Measurements from ENCODE around the gene EEFSEC. TPM values are rescaled to one million over a fixed set of nuclear protein-coding genes. Genes with fewer than 3 reads are reported as not detected.

Gene EEFSEC
- total and polyA plus RNA-seq, 2 of the 8 experiments (the other 6 are each of a cell fraction or from before 2014, with no cell fraction given): 13.1 to 19.8 TPM

GRCh38 chr3:128416578-128417211 is 263.4 kb downstream of the EEFSEC start:
- no peak overlapping the region for H3K4ac ChIP-seq (replicated peaks; ENCODE audit: insufficient read length, low read depth, low read length)
- no peak overlapping the region for H3K27ac ChIP-seq (ENCODE audit: low read depth, low read length)
- no peak overlapping the region for H2BK15ac ChIP-seq (ENCODE audit: low read length)
- H3K79me2 ChIP-seq (ENCODE audit: control insufficient read depth in 1 of 2, insufficient read depth in 2 of 2, low read length in 2 of 2): no peaks in the 10 kb centered on the region
- H4K5ac ChIP-seq (ENCODE audit: insufficient read length, low read depth, low read length): no peak overlapping the region
- H3K18ac ChIP-seq (ENCODE audit: extremely low read depth, low read length): no peak overlapping the region
- H2AK5ac ChIP-seq (ENCODE audit: low read depth, low read length): no peak overlapping the region
- H3K23ac ChIP-seq (ENCODE audit: insufficient read length): no peak overlapping the region
- H3K4me3 ChIP-seq (ENCODE audit: extremely low read depth in 1 of 4, insufficient read depth in 2 of 4, low read depth in 3 of 4, low read length in 4 of 4): no peak overlapping the region
- no peak overlapping the region for H4K91ac ChIP-seq (replicated peaks; ENCODE audit: insufficient read length, low read length)
- H3K23me2 ChIP-seq (ENCODE audit: low read depth, low read length): peaks cover 2% of the 10 kb centered on the region; the same call in 1 of the 2 replicates
- H3K9me3 ChIP-seq (ENCODE audit: insufficient read depth in 2 of 2, low read depth in 1 of 2, low read length in 1 of 2): no peaks in the 10 kb centered on the region
- ChIA-PET POLR2A (ENCODE audit: partially characterized antibody) (no interaction called here), CTCF (ENCODE audit: partially characterized antibody) (interaction anchor here (0.6 to 2.8 kb wide), 7 partner anchors 8 to 193 kb away, joined by 3 to 10 read pairs (median 5); no protein-coding TSS in a partner anchor)
- no peak overlapping the region for H3K56ac ChIP-seq (replicated peaks; ENCODE audit: insufficient read length, low read depth, low read length)
- H2BK120ac ChIP-seq (replicated peaks; ENCODE audit: low read depth, low read length): no peak overlapping the region
- H4K20me1 ChIP-seq (replicated peaks in 1 of 2; ENCODE audit: control insufficient read depth in 1 of 2, insufficient read depth in 2 of 2, low read length in 2 of 2): no peaks in the 10 kb centered on the region
- no peaks in the 10 kb centered on the region for H3K36me3 ChIP-seq (ENCODE audit: control insufficient read depth in 2 of 4, insufficient read depth in 4 of 4, low read length in 3 of 4)
- H3K79me1 ChIP-seq (ENCODE audit: low read depth, low read length): no peaks in the 10 kb centered on the region
- no peak overlapping the region for H3K9ac ChIP-seq (replicated peaks in 1 of 4; ENCODE audit: extremely low read depth in 1 of 4, low read depth in 3 of 4, low read length in 3 of 4)
- no peak for FAIRE-seq
- H2BK20ac ChIP-seq (ENCODE audit: low read length): no peak overlapping the region
- 89% methylated on average over 12 of the region's 12 CpGs; no CpG with 5 or more reads in 1 of the 2 experiments for WGBS, 2 experiments (ENCODE audit: extremely low coverage in 1 of 2, insufficient coverage in 1 of 2, insufficient read length in 1 of 2, insufficient replicate concordance in 2 of 2, low coverage in 1 of 2, low lambda C conversion rate in 2 of 2, missing lambda C conversion rate in 1 of 2)
- H3K27me3 ChIP-seq (replicated peaks in 1 of 4; ENCODE audit: control insufficient read depth in 3 of 4, extremely low read depth in 1 of 4, insufficient read depth in 3 of 4, low read length in 3 of 4): no peaks in the 10 kb centered on the region; a peak in 1 of 7 replicates
- 0 out of 2 replicates have a peak overlapping the region, but pooled peaks have one; percentile 31 for H4K8ac ChIP-seq (ENCODE audit: extremely low read depth, insufficient read depth, low read length)
- no peak overlapping the region for H3K4me2 ChIP-seq (ENCODE audit: insufficient read depth in 1 of 2, low read depth in 2 of 2, low read length in 2 of 2)
- no peak overlapping the region for H2BK12ac ChIP-seq (ENCODE audit: low read depth, low read length)
- H3K4me1 ChIP-seq (replicated peaks in 1 of 4; ENCODE audit: control insufficient read depth in 3 of 4, insufficient read depth in 4 of 4, low read length in 3 of 4): peaks cover 0 to 20% (median 15%) of the 10 kb centered on the region in 4 experiments; a peak in 6 of 7 replicates
- H2BK5ac ChIP-seq (ENCODE audit: low read depth, low read length): no peak overlapping the region
- no peak overlapping the region for H2AFZ ChIP-seq (ENCODE audit: low read length)
- no peak for DNase-seq (ENCODE audit: low read depth in 1 of 2, low spot score in 2 of 2)
- no peak overlapping the region for H3K14ac ChIP-seq (ENCODE audit: insufficient read length)
- TF ChIP-seq CTBP2 (IDR thresholded peaks at IDR 0.05; ENCODE audit: borderline replicate concordance, insufficient read depth, insufficient read length, low read length) (no peak), RNF2 (IDR thresholded peaks at IDR 0.05; ENCODE audit: borderline replicate concordance, low read depth, low read length, missing control alignments, poor library complexity, severe bottlenecking) (no peak), KDM5A (IDR thresholded peaks at IDR 0.05; ENCODE audit: low read length) (no peak), BCL11A (IDR thresholded peaks at IDR 0.05; ENCODE audit: low read depth in 2 of 2, low read length in 2 of 2) (no peak), SRF (IDR thresholded peaks at IDR 0.05; ENCODE audit: low read depth, low read length) (no peak), ZNF274 (IDR thresholded peaks at IDR 0.05; ENCODE audit: borderline replicate concordance, extremely low read depth, low read length) (no peak), FOSL1 (IDR thresholded peaks at IDR 0.05; ENCODE audit: insufficient read depth, low read depth, low read length) (no peak), RFX5 (IDR thresholded peaks at IDR 0.05; ENCODE audit: borderline replicate concordance, low read depth, low read length) (no peak), CBX5 (IDR thresholded peaks at IDR 0.05; ENCODE audit: low read depth, low read length) (no peak), SP4 (IDR thresholded peaks at IDR 0.05; ENCODE audit: low read length) (no peak), KDM4A (IDR thresholded peaks at IDR 0.05; ENCODE audit: low read depth, low read length, severe bottlenecking) (no peak)
- TF ChIP-seq, protein P1, sequence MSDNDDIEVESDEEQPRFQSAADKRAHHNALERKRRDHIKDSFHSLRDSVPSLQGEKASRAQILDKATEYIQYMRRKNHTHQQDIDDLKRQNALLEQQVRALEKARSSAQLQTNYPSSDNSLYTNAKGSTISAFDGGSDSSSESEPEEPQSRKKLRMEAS (IDR thresholded peaks at IDR 0.05): no peak
